HG03469 (cell line): ENCODE measurements around the gene SH3YL1.

Experiments used
- ATAC-seq: cut with Tn5 transposase; IDR thresholded peaks from one replicate; pipeline ENCODE4 v1.9.1; 2021; ENCODE audit warnings: mild to moderate bottlenecking, moderate library complexity, moderate number of reproducible peaks; ENCODE audit not compliant: unreplicated experiment

Gene SH3YL1

GRCh38 chr2:258933-259332 is 4.9 kb downstream of the SH3YL1 start:
- ATAC-seq: no peak

DNA sequence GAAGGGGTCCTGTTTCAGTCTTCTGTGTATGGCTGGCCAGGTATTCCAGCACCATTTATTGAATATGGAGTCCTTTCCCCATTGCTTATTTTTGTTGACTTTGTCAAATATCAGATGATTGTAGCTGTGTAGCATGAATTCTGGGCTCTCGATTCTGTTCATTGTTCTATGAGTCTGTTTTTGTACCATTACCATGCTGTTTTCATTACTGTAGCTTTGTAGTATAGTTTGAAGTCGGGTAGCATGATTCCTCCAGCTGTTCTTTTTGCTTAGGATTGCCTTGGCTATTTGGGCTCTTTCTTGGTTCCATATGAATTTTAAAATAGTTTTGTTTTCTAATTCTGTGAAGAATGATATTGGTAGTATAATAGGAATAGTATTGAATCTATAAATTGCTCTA is 6.0 kb downstream of the SH3YL1 start:
- no peak for ATAC-seq

- ATAC-seq: no peak
These were observed 6.4 kb downstream of the SH3YL1 start for GRCh38 chr2:257429-257828.

DNA sequence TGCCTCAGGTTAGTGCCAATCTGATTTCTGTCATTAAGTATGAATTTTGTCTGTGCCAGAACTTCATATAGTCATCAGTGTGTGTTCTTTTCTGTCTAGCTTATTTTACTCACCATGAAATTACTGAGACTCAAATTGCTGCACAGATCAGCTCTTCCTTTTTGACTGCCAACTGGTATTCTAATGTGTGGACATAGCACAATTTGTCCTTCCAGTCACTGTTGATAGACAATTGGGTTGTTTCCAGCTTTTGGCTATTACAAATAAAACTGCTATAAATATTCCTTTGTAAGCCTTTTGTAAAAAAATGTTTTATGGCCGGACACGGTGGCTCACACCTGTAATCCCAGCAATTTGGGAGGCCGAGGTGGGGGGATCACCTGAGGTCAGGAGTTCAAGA is 7.7 kb downstream of the SH3YL1 start:
- ATAC-seq: no peak

DNA sequence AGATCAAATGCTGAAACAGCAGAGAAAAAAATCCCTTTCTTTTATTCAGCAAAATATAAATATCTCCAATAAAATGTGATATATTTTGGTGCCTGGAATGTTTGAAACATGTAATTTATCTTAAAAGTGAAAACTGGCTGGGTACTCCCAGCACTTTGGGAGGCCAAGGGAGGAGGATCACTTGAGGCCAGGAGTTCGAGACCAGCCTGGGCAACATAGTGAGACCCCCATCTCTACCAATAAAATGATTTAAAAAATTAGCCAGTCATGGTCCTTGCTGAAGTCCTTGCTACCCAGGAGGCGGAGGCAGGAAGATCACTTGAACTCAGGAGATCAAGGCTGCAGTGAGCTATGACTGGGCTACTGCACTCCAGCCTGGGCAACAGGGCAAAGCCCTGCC is 8.6 kb downstream of the SH3YL1 start:
- ATAC-seq: no peak

DNA sequence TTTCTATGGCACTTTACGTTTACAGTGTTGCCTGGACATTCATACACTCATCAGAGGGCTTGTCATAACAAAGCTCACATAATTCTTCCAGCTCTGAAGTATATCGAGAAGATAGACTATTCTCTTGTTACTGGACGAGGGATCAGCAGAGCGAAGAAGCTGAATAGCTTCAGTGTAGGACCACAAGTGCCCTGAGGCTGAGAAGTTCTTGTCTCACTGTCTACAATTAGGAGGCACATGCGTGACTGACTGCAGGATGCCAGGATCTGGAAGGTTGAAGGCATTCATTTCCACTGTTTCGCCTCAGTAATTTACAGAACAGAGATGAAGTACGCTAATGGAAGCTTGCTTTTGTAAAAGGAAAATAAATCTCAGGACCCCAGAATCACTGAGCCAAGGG is 9.6 kb downstream of the SH3YL1 start:
- no peak for ATAC-seq

- no peak for ATAC-seq
These were observed 10.6 kb downstream of the SH3YL1 start for GRCh38 chr2:253202-253638.

DNA sequence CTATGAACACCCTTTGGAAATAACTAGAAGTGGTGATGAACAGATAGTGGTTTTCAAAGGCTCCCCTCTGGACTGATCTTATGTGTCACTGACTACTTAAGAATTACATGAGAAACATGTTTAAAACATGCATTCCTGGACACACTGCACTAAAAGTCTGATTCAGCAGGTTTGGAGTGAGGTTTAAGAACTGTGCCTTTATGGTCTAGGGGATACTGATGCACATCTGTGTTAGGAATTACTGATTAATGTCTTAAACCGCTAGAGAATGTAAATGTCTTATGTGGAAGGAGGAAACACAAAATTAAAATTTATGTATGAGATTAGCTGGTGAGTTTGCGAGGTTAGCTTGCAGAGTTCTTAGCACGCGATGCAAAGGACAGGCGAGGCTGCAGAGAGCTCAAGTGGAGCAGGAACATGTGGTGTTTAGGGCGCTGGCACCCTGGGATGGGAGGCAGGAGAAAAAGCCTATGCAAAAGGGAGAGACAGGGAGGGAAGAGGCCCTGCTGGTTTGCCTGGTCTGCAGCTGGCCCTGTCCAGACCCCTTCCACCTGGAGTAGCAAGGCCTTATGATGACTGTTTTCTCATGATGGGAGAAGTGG is 11.7 kb downstream of the SH3YL1 start:
- no peak for ATAC-seq

DNA sequence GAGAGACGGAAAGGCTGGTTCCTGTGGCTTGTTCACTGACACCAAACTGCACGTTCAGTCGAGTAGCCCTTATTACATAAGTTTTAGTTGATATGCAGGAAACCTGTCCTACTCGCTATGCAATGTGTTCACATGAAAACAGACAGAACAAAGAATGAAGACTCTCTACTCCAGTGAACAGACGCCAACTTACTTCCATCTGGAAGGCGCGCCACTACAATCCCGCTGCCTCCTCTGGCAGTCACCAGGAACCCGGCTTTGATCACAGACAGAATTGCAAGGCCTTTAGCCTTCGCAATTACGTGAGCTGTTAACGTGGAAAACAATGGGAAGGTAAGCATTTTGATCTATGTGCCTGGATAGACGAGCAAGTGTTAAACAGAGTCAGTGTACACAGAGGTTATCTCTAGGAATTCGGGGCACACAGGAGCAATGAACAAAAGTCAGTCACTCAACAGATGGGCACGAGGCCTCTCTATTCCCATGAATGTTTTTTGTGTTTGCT is 14.2 kb downstream of the SH3YL1 start:
- ATAC-seq: no peak

- ATAC-seq: no peak
These were observed 15.1 kb downstream of the SH3YL1 start for GRCh38 chr2:248724-249123.

DNA sequence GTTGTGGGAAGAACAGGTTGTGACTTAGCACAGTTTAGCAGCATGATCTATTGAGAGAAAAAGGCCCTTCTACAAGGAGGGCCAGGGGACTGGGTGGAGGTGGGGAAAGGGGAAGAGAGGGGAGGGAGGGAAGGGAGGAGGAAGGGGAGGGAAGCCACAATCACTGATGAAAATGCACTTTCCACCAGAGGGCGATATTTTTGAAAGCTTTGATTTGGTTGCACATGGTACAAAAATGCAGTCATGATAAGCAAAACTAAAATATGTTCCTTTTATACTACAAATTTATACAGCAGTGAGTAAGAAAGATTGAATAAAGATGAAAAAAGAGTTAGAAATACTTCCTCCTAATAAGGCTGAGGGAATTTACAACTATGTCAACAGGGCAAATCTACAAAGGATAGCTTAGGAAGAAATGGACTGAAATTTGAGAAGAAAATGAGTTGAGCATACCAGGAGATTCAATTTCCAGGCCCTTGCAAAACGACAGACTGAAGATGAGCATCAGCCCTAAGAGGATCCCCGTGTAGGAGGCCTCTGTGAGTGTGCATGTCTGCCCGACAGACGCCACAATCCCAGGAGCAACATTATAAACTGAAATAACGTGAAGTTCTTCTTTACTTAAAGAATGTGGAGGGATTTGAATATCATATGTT is 17.2 kb downstream of the SH3YL1 start:
- ATAC-seq: no peak

GRCh38 chr2:244547-244946 is 19.3 kb downstream of the SH3YL1 start:
- no peak for ATAC-seq

- no peak for ATAC-seq
These were observed 25.0 kb downstream of the SH3YL1 start for GRCh38 chr2:238869-239268.

GRCh38 chr2:238431-238830 is 25.4 kb downstream of the SH3YL1 start:
- ATAC-seq: no peak

GRCh38 chr2:237878-238277 is 26.0 kb downstream of the SH3YL1 start:
- ATAC-seq: no peak

GRCh38 chr2:236993-237539 is 26.8 kb downstream of the SH3YL1 start:
- ATAC-seq: no peak

GRCh38 chr2:234421-234820 is 29.4 kb downstream of the SH3YL1 start:
- ATAC-seq: no peak

GRCh38 chr2:233030-233429 is 30.8 kb downstream of the SH3YL1 start:
- ATAC-seq: no peak

GRCh38 chr2:231521-232185 is 32.2 kb downstream of the SH3YL1 start:
- no peak for ATAC-seq

DNA sequence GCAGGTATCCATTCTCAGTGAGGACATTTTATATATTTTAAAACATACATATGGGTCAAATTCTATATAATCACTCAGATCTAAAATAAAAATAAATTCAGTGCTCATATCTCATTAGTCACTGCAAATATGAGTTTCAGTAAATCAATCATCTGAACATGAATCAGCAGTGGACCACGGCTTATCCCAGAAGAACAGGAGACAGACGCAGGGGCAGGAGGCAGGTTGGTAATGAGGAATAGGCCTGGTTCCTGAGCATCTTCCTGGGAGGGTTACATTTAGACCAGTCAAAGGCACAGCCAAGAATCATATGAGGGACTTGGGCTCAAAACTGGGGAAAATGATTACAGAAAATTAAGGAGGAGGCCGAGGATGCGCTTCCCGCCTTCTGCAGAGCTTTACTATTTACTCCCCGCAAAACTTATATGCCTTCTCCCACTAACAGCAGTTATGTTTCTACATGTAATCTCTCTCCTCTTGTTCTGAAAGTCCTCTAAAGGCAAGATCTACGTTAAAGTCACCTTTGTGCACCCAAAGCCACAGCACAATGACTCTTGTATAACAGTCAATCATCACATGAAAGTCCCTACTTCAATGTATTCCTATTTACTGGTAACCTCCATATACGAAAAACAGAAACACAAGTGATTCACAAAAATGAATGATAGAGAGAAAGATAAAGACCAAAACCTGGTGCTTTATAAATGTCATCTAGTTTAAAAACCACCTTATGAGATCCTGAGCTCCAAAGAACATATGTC is 35.1 kb downstream of the SH3YL1 start:
- no peak for ATAC-seq

GRCh38 chr2:228115-228514 is 35.7 kb downstream of the SH3YL1 start:
- no peak for ATAC-seq
